Loucy (cell line): ENCODE measurements around the gene JSRP1.

Source experiments
- EZH2phosphoT487 ChIP-seq: fragments of 200-600 bp; IDR thresholded peaks from 2 replicates; pipeline ENCODE4 v1.6.1; 2018; ENCODE audit warnings: antibody characterized with exemption, mild to moderate bottlenecking, moderate library complexity, borderline replicate concordance
- TF ChIP-seq, protein P1 (sequence below): fragments of 200-600 bp; sonication (generic); conservative IDR thresholded peaks from 2 replicates; pipeline ENCODE4 v1.5.1; 2014; ENCODE audit warnings: mild to moderate bottlenecking, antibody characterized with exemption, low read length

DNA sequence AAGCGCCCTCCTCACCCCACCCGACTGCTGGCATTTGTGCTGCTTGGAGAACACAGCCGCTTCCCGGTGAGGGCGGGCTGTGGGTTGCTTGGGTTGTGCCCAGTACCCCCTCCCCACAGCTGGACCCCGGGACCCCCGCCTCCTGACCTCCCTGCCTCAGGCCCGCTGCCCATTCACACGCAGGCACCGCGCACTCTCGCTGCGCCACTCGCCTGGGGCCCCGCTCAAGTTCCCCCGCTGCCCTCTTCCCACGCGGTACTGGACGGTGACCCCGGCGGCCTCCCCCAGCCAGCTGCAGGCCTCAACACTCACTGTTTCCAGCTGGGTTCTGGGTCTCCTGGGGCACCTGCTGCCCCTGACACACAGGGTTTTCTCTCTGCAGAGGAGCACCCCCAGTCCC, 36.5 kb downstream of the JSRP1 start:
- TF ChIP-seq, protein P1, sequence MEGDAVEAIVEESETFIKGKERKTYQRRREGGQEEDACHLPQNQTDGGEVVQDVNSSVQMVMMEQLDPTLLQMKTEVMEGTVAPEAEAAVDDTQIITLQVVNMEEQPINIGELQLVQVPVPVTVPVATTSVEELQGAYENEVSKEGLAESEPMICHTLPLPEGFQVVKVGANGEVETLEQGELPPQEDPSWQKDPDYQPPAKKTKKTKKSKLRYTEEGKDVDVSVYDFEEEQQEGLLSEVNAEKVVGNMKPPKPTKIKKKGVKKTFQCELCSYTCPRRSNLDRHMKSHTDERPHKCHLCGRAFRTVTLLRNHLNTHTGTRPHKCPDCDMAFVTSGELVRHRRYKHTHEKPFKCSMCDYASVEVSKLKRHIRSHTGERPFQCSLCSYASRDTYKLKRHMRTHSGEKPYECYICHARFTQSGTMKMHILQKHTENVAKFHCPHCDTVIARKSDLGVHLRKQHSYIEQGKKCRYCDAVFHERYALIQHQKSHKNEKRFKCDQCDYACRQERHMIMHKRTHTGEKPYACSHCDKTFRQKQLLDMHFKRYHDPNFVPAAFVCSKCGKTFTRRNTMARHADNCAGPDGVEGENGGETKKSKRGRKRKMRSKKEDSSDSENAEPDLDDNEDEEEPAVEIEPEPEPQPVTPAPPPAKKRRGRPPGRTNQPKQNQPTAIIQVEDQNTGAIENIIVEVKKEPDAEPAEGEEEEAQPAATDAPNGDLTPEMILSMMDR = no peak
- no peak for TF ChIP-seq EZH2phosphoT487
